GM18870 (cell line): ENCODE measurements around the gene ZSCAN22.
"Not testable (repeated sequence)": the region's sequence is repeated elsewhere in the genome, so short reads cannot be mapped to it uniquely, and the experiment has no call there.

Experiments
- ATAC-seq: cut with Tn5 transposase; IDR thresholded peaks from one replicate; pipeline ENCODE4 v1.9.1; 2021; ENCODE audit warnings: moderate library complexity; ENCODE audit not compliant: unreplicated experiment

Gene ZSCAN22

DNA sequence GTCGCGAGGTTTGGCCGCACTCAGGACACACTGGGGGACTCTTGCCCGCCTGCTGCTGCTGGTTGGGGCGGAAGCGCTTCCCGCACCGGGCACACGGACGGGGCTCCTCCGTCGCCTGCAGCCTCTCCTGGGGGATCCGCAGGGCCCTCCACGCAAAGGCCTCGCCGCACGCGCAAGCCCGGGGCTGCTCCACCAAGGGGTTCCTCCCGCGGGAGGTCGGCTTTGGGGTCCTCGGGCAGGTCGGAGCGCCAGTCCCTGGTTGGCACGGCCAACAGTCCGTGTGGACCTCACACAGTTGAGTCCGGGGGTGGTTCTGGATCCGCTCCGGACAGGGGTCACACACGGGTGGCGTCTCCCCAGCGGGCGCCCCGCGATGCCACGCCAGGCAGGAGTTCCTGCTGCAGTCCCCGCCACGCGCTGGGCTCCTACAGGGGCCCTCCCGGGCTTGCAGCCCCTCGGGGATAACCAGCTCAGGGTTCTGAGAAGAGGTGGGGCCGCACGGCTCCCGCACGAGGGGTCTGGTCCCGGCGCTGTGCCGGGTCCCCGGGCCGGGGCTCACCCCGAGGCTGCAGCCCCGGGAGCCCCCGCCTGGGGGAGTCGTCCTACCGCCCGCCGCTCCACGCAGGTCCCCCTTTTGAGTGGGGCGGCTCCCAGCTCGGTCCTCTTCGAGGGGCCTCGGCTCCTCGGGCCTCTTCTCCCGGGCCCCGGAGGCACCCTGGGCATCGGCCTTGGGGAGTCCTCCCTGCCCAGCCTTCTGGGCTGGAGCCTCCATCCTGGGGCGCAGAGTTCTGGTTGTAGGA is 42.0 kb downstream of the ZSCAN22 start:
- ATAC-seq = no peak

DNA sequence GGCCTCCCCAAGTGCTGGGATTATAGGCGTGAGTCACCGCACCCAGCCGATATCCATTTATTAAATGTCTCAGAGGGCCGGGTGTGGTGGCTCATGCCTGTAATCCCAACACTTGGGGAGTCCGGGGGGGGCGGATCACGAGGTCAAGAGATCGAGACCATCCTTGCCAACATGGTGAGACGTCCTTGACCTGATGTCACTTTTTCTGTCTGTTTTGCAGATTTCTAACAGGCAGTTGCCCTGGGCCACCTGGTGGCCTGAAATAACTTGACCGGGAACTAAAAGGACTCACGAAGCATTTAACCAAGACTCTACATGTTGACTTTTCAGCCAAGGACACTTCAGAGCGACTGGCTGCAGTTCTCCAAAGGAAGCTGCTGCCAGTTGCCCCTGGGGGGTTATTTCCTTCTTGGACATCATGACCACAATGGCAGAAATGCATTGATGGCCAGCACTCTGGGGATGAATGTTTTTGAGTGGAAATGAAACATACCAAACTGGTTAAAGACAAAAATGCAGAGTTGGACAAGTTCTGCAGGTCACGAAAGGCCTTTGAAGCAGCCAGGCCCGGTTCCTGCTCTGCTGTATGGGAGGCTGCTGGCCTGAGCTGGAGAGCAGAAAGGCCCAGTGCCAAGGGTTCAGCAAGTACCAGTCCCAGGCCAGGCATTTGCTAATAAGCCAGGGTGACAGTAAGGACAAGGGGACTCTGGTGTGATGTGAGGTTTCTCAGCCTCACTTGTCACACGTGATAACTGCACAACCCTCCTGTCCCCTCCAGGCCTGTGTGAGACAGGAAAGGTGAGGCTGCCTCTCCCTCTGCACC is 45.7 kb downstream of the ZSCAN22 start:
- no peak for ATAC-seq

GRCh38 chr19:58374200-58374599 is 47.4 kb downstream of the ZSCAN22 start:
- no peak for ATAC-seq

- ATAC-seq = not testable (repeated sequence)
These were observed 49.9 kb downstream of the ZSCAN22 start for GRCh38 chr19:58376724-58377123.

- ATAC-seq = no peak
These were observed 52.5 kb downstream of the ZSCAN22 start for GRCh38 chr19:58379246-58379645.

DNA sequence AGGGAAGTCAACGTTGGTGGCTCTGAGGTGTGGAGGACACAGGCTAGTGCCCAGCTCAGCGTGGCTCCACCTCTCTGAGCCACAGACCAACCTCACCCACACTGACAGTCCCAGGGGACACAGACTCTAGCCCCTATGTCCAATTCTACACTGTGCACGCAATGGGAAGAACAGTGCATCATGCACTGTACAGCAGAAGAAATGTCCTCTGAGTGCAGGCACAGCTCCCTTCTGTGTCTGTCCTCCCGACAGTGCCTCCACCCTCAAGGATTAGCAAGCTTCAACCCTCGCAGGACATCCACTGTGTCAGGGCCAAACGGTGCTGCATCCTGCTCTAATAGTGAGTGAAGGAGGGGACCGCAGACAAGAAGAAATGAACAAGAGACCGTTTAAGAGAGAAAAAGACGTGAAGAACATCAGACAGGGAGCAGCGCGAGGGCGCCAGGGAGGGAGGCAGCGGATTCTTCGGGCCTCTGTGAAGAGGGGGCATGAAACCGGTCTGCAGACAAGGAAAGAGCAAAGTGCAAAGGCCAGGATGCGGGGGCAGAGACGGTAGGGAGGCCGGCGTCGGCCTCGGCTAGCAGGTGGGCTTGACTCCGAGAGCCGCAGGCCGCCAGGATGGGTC is 53.4 kb downstream of the ZSCAN22 start:
- peak; percentile 2 for ATAC-seq

GRCh38 chr19:58380662-58381459 is 54.1 kb downstream of the ZSCAN22 start, which contains the start of gene ZNF837:
TSS of gene ZNF837 (minus strand) at chr19:58381030. CDS start at chr19:58369332, 11,698 bp downstream.
- ATAC-seq = peak; percentile 78

DNA sequence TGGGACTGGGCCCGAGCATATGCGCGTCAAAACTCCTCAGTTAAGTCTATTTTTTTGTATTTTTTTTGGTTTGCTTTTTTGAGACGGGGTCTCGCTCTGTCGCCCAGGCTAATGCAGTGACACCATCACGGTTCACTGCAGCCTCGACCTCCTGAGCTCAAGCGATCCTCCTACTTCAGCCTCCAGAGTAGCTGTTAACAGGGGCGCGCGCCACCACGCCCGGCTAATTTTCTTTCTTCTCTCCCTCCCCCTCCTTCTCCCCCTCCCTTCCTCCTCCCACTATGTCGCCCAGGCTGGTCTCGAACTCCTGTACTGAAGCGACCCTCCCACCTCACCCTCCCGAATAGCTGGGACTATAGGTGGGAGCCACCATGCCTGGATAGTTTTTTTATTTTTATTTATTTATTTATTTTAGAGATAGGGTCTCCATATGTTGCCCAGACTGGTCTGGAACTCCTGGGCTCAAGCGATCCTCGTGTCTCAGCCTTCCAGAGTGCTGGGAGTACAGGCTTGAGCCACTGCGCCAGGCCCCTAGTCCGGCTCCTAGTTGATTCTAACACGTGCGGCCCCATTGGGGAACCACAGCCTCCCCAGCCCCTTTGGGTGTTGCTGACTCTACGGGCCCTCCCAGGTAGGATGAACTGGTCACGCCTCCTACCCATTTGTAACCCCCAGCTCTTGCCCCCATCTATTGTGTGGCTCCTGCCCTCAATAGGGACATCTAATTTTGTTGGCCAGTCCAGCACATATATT is 54.8 kb downstream of the ZSCAN22 start:
- no peak for ATAC-seq

GRCh38 chr19:58382997-58383603 is 56.3 kb downstream of the ZSCAN22 start:
- no peak for ATAC-seq

DNA sequence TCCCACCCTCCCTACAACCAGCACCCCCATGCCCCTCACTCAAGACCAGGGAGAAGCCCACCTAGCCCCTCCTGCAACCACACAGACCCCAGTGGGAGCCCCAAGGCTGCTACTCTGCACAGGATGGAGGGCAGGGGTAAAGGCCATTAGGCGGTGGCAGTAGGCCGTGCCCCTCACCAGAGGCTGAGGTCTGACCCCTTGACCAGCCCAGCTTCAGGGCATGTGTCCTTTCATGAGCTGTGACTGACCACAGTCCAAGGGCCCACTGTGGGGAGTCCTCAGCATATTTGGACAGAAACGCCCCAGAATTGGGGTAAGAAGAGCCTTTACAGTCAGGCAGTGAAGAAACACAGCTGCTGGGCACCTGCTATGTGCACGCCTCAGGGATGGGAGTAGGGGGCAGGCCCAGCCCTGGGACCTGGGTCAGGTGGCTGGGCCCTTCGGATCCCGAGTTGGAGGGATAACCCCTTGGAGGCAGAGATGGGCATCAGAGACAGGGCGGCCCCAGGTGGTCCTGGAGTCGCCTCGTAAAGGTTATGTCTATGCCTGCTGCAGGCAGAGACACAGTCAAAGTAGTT is 58.6 kb downstream of the ZSCAN22 start:
- no peak for ATAC-seq

DNA sequence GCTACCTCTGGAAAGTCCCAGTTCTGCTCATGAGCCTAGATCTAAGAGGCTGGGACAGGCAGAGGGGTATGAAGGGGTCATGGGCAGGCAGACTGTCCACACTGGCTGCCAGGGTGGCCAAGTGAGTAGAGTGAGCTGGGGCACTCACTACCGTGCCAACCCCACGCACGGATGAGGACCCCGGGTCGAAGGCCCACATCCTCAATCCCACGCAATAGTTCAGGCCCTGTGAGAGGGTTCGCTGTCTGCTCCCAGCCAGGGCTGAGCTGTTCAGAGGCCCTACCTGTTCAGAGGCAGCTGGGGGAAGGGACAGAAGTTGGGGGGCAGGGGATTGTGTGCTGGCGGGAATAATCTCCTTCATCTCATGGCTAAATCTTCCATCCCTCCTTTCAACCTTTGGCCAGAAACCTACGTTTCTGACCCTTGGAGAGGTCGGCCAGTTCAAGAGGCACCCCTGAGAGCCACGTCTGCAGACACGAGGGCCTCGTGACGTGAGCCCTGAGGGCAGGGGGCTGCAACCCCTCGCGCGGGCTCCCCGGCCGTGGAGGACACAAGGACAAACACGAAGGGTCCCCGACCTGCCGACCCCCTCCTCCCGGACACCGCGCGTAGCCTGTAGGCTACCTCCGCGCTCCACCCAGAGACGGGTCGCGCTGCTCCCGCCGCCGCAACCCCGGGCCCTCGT is 59.2 kb downstream of the ZSCAN22 start:
- ATAC-seq = no peak

DNA sequence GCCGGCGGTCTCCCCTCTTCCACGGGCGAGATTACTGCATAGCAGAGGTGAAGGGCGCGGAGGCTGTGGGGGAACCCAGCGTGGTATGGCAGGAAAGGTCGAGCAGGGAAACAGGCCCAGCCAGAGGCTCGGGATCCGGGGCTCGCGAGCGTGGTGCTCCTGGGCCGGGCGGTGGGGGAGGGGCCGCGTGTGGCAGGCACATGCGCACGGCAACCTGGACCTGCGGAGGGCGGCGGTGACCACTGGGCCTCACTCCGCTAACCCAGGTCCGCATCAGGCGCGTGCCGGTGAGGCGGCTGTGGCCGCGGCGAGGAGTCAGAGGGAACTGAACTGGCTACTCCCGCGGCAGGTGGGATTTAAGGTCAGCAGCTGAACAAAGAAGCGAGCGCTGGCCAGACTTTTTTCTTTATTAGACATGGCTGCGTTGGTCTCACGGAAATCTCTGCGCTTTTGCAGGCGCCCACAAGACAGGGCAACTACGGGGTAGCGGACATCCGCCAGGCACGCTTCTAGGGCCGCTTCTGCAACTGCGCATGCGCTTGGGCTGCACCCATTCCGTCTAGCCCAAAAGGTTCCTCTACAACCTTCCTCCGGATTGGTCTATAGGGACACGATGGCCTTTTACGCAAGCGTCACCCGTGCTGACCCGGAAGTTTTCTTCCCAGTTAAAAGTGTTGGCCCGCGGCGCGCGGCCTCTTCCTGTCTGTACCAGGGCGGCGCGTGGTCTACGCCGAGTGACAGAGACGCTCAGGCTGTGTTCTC is 60.0 kb downstream of the ZSCAN22 start, which contains the start of gene RPS5:
RPS5 (plus strand) TSS at position 694 of the 762 bp plus-strand sequence. CDS start 869 bp downstream, outside the sequence.
- peak; percentile 82 for ATAC-seq

DNA sequence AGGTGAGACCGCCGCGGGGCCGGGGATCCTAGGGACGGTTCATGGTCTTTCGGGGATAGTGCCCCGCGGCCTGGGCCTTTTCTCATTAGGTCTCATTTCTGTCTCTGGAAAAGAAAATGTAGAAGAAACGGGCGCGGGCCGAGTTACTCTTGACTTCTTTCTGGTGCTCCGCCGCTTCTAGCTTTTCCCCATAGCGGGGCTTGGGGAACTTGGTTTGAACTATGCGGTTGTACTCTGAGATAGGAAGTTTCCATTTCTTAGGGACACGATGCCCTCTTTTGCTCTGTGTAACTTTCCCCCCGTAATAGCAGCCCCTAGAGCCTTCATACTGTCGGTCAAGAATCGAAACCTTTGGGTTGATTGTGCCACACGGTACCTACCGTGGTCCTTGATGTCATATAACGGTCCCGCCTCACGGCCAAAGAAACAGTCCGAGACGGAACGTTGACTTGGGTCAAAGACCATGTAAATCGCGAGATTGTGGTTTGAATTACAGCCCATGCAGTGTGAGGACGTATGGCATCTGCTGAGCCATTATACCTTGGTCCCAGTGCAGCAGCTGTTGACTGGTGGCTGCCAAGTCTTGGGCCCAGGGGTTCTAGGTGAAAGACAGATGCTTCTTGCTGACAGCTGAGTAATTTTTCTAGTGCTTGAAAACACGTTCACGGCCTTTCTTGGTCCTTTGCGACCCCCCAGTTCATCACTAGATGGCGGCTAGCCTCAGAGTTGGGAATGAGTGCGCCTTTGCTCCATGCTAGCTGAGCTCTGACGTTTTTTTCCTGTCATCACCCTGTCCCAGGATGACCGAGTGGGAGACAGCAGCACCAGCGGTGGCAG is 60.8 kb downstream of the ZSCAN22 start:
- ATAC-seq = no peak

GRCh38 chr19:58388175-58388526 is 61.4 kb downstream of the ZSCAN22 start:
- ATAC-seq = no peak
